Measurements from ENCODE around the gene CLTCL1.

DNA sequence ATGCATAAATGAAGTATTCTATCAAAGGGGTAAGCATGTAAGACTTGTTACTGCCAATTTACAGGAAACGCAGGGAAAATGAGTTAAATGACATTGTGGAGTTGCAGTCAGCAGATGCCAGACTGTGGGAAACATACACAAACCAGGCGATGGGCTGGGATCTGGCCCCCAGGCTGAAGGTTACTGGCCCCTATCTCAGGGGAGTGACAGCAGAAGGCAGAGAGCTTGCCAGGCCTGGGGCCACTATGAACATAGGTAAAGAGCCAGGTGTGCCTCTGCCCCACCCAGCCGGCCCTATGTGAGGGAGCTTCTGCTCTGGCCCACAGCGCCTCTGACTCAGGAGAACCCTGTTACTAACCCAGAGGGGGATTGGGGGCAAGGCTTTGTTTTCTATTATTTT, 86.9 kb downstream of the CLTCL1 start:
- TF ChIP-seq SUZ12 (IDR thresholded peaks at IDR 0.05) (no peak), FOXA1 (IDR thresholded peaks at IDR 0.05) (no peak), LEF1 (IDR thresholded peaks at IDR 0.05; ENCODE audit: borderline replicate concordance) (no peak), L3MBTL2 (conservative IDR thresholded peaks at IDR 0.05) (no peak), ELF4 (IDR thresholded peaks at IDR 0.05) (no peak), FOXM1 (IDR thresholded peaks at IDR 0.05; ENCODE audit: borderline replicate concordance) (no peak), SP1 (IDR thresholded peaks at IDR 0.05) (no peak), BHLHE40 (IDR thresholded peaks at IDR 0.05; ENCODE audit: borderline replicate concordance) (no peak)
- TF ChIP-seq, protein P1, sequence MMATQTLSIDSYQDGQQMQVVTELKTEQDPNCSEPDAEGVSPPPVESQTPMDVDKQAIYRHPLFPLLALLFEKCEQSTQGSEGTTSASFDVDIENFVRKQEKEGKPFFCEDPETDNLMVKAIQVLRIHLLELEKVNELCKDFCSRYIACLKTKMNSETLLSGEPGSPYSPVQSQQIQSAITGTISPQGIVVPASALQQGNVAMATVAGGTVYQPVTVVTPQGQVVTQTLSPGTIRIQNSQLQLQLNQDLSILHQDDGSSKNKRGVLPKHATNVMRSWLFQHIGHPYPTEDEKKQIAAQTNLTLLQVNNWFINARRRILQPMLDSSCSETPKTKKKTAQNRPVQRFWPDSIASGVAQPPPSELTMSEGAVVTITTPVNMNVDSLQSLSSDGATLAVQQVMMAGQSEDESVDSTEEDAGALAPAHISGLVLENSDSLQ (IDR thresholded peaks at IDR 0.05), result no peak

All from HEK293T (cell line).